GM12873 (cell line): ENCODE results near the gene GTF3A.
A peak's percentile ranks its signal among the peaks of the same experiment; 100 is the strongest.

Source experiments
- CTCF ChIP-seq: IDR thresholded peaks from 2 replicates; pipeline ENCODE4 v1.5.1; 2012; ENCODE audit warnings: low read depth, mild to moderate bottlenecking, moderate library complexity, low read length, control low read depth; ENCODE audit not compliant: insufficient read depth; ENCODE audit errors: missing control alignments

The GTF3A gene

DNA sequence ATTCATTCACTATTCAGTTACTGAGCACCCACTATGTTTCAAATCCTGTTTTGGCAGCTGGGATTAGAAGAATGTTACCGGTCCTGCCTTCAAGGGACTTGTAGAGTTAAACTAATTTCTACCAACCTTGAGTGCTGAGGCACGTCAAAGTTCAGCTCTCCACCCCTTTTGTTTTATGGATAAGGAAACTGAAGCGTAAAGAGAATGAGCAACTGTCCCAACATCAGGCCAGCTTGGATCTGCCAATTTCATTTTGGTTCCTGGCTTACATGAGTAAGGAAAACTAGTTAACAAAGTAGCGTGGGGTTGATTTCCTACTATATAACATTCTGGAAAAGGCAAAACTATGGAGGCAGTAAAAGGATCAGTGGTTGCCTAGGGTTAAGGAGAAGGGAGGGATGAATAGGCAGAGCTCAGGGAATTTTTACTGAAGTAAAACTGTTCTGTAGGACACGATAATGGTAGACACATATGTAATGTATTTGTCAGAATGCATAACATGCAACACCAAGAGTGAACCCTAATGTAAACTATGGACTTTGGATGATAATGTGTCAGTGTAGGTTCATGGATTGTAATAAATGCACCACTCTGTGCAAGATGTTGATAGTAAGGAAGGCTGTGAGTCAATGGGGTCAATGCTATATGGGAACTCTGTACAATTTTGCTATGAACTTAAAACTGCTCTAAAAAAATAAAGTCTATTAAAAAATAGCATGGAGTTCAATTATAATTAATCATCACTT is 45.8 kb downstream of the GTF3A start:
- TF ChIP-seq CTCF: no peak

GRCh38 chr13:27472441-27472840 is 48.0 kb downstream of the GTF3A start:
- TF ChIP-seq CTCF: no peak

GRCh38 chr13:27472941-27473340 is 48.5 kb downstream of the GTF3A start:
- TF ChIP-seq CTCF: no peak

DNA sequence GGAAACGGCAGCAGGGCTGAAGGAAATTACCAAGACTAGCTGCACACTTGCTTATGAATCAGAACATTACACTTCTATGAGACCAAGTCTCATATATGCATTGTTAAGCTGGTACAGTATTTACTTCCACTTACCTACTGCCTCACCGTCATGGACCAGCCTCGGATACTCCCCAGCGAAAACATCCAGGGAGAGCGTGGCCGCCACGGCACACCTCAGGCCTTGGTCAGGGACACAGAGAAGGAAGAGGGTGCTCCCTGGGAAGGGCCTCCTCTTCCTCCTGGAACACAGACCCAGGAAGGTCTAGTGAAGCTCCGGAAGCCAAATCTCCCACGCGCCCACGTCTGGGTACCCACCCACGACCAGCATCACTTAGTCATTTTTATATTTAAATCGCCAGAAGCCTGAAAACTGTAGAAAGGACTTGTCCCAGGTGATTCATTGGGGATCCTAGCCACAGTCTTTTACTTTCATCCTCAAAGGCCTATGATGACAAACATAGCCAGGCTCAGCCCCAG is 50.4 kb downstream of the GTF3A start:
- TF ChIP-seq CTCF: no peak

GRCh38 chr13:27476943-27477703 is 52.7 kb downstream of the GTF3A start:
- TF ChIP-seq CTCF: no peak

DNA sequence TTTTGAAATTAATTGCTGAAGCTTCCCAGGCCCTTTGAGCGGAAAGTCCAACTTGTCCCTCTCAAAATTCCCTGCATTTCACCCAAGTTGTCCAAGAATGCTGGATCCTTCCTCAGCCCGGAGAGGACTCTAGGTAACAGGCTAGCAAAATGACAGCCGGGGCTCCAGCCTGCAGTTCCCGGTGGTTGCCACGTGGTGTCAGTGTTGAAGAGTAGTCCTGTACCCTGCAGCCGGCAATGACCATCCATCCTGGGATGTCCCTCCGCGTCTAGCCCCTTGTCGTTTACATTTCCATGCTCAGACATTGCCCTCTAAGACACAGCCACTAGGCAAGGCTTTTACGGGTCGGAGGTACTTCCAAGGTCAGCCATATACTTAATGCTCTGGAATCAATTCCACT is 57.3 kb downstream of the GTF3A start:
- peak; percentile 74 for TF ChIP-seq CTCF

DNA sequence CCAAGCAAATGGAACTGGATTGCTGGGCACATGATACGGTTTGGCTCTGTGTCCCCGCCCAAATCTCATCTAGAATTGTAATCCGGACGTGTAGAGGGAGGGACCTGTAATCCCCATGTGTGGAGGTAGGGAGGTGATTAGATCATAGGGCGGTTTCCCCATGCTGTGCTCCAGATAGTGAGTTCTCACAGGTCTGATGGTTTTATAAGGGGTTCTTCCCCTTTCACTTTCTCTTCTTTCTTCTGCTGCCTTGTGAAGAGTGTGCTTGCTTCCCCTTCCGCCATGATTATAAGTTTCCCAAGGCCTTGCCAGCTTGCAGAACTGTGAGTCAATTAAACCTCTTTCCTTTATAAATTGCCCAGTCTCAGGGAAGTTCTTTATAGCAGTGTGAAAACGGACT is 58.6 kb downstream of the GTF3A start:
- TF ChIP-seq CTCF: no peak
